ENCODE data around the gene FTSJ3.
"Not testable (repeated sequence)": the region's sequence is repeated elsewhere in the genome, so short reads cannot be mapped to it uniquely, and the experiment has no call there.

FTSJ3 gene

DNA sequence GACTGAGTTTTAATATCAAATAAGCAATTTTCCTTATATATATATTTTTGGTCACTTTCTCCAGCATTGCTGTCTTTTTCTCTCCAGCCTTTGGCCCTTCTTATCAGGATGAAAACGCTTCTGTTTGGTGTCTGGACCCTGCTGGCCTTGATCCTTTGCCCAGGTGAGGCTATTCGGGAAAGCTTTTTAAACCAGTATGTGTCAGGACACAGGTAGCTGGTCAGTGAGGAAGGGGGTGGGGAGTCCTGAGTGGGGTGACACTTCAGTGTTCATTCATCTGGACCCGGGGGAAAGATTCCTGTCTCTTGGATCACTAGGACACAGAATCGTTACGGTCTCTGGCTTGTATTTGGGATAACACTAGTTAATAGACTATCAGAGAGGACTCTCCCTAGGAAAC lies 27.2 kb upstream of the FTSJ3 start:
- Histone ChIP-seq H3K9me3 (ENCODE audit: insufficient read depth, low read depth, low read length) (no peaks in the 10 kb centered on the region), H3K27ac (ENCODE audit: low read length) (no peak overlapping the region), H3K36me3 (ENCODE audit: insufficient read depth, low read depth, low read length) (no peaks in the 10 kb centered on the region), H3K27me3 (ENCODE audit: insufficient read depth, low read length) (peaks cover 11% of the 10 kb centered on the region), H3K4me3 (ENCODE audit: low read length) (no peak overlapping the region), H3K4me1 (ENCODE audit: insufficient read depth, low read length) (no peaks in the 10 kb centered on the region), H3K9ac (ENCODE audit: low read depth, low read length) (no peak overlapping the region)

DNA sequence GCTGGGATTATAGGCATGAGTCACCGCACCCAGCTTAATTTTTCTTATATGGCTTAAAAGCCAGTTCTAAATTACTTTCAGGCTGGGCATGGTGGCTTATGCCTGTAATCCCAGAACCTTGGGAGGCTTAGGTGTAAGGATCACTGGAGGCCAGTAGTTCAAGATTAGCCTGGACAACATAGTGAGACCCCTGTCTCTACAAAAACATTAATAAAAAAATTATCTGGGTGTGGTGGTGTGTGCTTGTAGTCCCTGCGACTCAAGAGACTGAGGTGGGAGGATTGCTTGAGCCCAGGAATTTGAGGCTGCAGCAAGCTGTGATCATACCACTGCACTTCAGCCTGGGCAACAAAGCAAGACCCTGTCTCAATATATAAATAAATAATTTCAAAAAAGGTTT lies 25.8 kb upstream of the FTSJ3 start:
- H3K4me3 ChIP-seq (ENCODE audit: low read length) = no peak overlapping the region
- peaks cover 2% of the 10 kb centered on the region; the same call in 1 of the 2 replicates for H3K9me3 ChIP-seq (ENCODE audit: insufficient read depth, low read depth, low read length)
- no peak overlapping the region for H3K27ac ChIP-seq (ENCODE audit: low read length)
- peaks cover 16% of the 10 kb centered on the region for H3K27me3 ChIP-seq (ENCODE audit: insufficient read depth, low read length)
- no peaks in the 10 kb centered on the region for H3K36me3 ChIP-seq (ENCODE audit: insufficient read depth, low read depth, low read length)
- H3K9ac ChIP-seq (ENCODE audit: low read depth, low read length) = no peak overlapping the region
- H3K4me1 ChIP-seq (ENCODE audit: insufficient read depth, low read length) = no peaks in the 10 kb centered on the region

- peaks cover 7% of the 10 kb centered on the region; the same call in 1 of the 2 replicates for H3K9me3 ChIP-seq (ENCODE audit: insufficient read depth, low read depth, low read length)
- H3K36me3 ChIP-seq (ENCODE audit: insufficient read depth, low read depth, low read length) = no peaks in the 10 kb centered on the region
- no peak overlapping the region for H3K4me3 ChIP-seq (ENCODE audit: low read length)
- no peaks in the 10 kb centered on the region for H3K4me1 ChIP-seq (ENCODE audit: insufficient read depth, low read length)
- H3K27me3 ChIP-seq (ENCODE audit: insufficient read depth, low read length) = peaks cover 44% of the 10 kb centered on the region
- no peak overlapping the region for H3K27ac ChIP-seq (ENCODE audit: low read length)
- no peak overlapping the region for H3K9ac ChIP-seq (ENCODE audit: low read depth, low read length)
Observed at GRCh38 chr17:63850401-63850800, 22.9 kb upstream of the FTSJ3 start.

DNA sequence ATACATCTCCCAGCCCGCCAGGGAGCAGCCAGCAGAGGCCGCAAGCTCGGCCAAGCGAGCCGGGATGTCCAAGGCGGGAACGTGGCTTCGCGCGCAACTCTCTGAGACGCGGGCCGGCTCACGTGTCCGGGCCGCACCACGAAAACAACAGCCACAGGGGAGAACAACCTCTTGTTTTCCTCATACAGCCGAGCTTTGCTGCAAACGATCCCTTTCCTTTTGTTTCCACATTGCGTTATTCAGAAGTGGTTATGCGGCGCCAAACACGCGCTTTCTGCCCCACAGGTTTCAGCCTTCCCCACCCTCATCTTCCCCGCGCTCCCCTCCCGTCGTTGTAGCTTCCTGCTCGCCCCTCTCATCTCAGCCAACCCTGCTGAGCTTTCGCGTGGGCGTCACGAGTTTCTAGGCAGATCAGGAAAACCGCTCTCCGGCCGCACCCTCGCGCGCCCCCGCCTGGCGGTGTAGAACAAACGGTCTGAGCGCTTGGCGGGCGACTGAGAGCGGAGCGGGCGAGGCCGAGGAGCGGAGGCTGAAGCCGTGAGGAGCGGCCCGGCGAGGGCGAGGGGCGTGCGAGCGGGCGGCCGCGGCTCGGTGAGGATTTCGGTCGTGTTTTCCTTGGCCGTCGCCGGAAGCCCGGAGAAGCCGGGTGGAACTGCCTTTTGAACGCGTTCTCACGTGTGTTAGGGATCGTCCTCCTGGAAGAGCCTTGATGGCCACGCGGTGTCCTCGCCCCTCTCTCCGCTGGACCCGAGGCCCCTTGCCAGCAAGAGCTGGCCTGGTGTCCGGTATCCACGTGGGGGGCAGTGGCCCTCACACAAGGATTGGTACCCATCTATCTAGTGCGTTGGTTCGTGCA lies 21.6 kb upstream of the FTSJ3 start:
- Histone ChIP-seq H3K27ac (ENCODE audit: low read length) (no peak overlapping the region), H3K4me3 (ENCODE audit: low read length) (peak overlapping the region; percentile 49; the same call in 1 of the 2 replicates), H3K36me3 (ENCODE audit: insufficient read depth, low read depth, low read length) (no peaks in the 10 kb centered on the region), H3K9ac (ENCODE audit: low read depth, low read length) (peak overlapping the region; percentile 86), H3K9me3 (ENCODE audit: insufficient read depth, low read depth, low read length) (peaks cover 7% of the 10 kb centered on the region; the same call in 1 of the 2 replicates), H3K27me3 (ENCODE audit: insufficient read depth, low read length) (peaks cover 48% of the 10 kb centered on the region), H3K4me1 (ENCODE audit: insufficient read depth, low read length) (no peaks in the 10 kb centered on the region)

GRCh38 chr17:63847525-63848249 lies 20.2 kb upstream of the FTSJ3 start:
- H3K4me1 ChIP-seq (ENCODE audit: insufficient read depth, low read length) = no peaks in the 10 kb centered on the region
- H3K27me3 ChIP-seq (ENCODE audit: insufficient read depth, low read length) = peaks cover 48% of the 10 kb centered on the region
- no peak overlapping the region for H3K9ac ChIP-seq (ENCODE audit: low read depth, low read length)
- H3K4me3 ChIP-seq (ENCODE audit: low read length) = no peak overlapping the region
- no peak overlapping the region for H3K27ac ChIP-seq (ENCODE audit: low read length)
- H3K36me3 ChIP-seq (ENCODE audit: insufficient read depth, low read depth, low read length) = no peaks in the 10 kb centered on the region
- H3K9me3 ChIP-seq (ENCODE audit: insufficient read depth, low read depth, low read length) = peaks cover 7% of the 10 kb centered on the region; the same call in 1 of the 2 replicates

- peaks cover 9% of the 10 kb centered on the region for H3K4me1 ChIP-seq (ENCODE audit: insufficient read depth, low read length)
- no peaks in the 10 kb centered on the region for H3K36me3 ChIP-seq (ENCODE audit: insufficient read depth, low read depth, low read length)
- no peak overlapping the region for H3K4me3 ChIP-seq (ENCODE audit: low read length)
- H3K9me3 ChIP-seq (ENCODE audit: insufficient read depth, low read depth, low read length) = peaks cover 7% of the 10 kb centered on the region; the same call in 1 of the 2 replicates
- H3K27ac ChIP-seq (ENCODE audit: low read length) = no peak overlapping the region
- peaks cover 48% of the 10 kb centered on the region for H3K27me3 ChIP-seq (ENCODE audit: insufficient read depth, low read length)
- no peak overlapping the region for H3K9ac ChIP-seq (ENCODE audit: low read depth, low read length)
Observed at GRCh38 chr17:63845509-63845908, 18.0 kb upstream of the FTSJ3 start.

DNA sequence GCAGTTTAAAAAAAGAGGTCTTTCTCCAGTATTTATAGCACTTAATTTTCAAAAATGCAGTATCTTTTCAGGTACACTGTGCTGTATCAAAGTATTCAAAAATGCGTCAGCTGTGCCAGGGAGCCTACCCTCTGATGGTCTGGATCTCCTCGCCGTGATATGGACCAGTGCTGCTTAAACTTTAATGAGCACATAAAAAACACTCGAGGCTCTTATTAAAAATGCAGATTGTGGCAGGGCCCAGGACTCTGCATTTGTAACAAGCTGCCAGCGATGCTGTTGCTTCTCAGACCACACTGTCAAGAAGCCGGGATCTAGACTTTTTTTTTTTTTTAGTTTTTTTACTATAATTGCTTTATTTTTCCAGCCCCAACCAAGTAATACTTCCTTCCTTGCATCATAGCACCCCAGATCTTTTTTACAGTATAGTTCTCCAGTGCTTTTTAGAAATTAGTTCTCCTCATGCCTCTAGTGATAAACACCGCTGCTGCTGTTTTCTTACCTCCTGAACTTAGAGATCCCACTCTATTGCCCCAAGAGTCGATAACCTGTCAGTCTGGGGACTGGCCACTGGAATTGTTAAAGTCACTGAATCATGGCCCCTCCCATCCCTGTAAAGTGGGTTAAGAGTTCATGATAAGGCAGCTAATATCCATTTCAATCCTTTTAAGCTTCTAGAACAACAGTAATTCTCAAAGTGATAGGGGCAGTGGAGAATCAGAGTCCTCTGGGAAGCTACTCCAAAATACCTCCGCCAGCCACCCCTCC lies 16.6 kb upstream of the FTSJ3 start:
- peaks cover 13% of the 10 kb centered on the region for H3K4me1 ChIP-seq (ENCODE audit: insufficient read depth, low read length)
- peaks cover 40% of the 10 kb centered on the region for H3K27me3 ChIP-seq (ENCODE audit: insufficient read depth, low read length)
- H3K36me3 ChIP-seq (ENCODE audit: insufficient read depth, low read depth, low read length) = no peaks in the 10 kb centered on the region
- H3K9me3 ChIP-seq (ENCODE audit: insufficient read depth, low read depth, low read length) = peaks cover 7% of the 10 kb centered on the region; the same call in 1 of the 2 replicates
- no peak overlapping the region for H3K9ac ChIP-seq (ENCODE audit: low read depth, low read length)
- H3K27ac ChIP-seq (ENCODE audit: low read length) = no peak overlapping the region
- H3K4me3 ChIP-seq (ENCODE audit: low read length) = 0 out of 2 replicates have a peak overlapping the region, but pooled peaks have one; percentile 83

GRCh38 chr17:63843387-63843888 lies 16.0 kb upstream of the FTSJ3 start:
- not testable (repeated sequence) for H3K27ac ChIP-seq (ENCODE audit: low read length); H3K36me3 ChIP-seq (ENCODE audit: insufficient read depth, low read depth, low read length); H3K9me3 ChIP-seq (ENCODE audit: insufficient read depth, low read depth, low read length)
- Histone ChIP-seq H3K9ac (ENCODE audit: low read depth, low read length) (peak overlapping the region; percentile 59; the same call in 1 of the 2 replicates), H3K4me3 (ENCODE audit: low read length) (peak overlapping the region; percentile 83), H3K4me1 (ENCODE audit: insufficient read depth, low read length) (peaks cover 20% of the 10 kb centered on the region), H3K27me3 (ENCODE audit: insufficient read depth, low read length) (peaks cover 34% of the 10 kb centered on the region)

- Histone ChIP-seq H3K4me3 (ENCODE audit: low read length) (peak within 1 kb of the TSS; percentile 96), H3K9ac (ENCODE audit: low read depth, low read length) (peak within 1 kb of the TSS; percentile 90), H3K27ac (ENCODE audit: low read length) (no peak within 1 kb of the TSS), H3K27me3 (ENCODE audit: insufficient read depth, low read length) (peaks cover 27% of the 10 kb centered on the region), H3K9me3 (ENCODE audit: insufficient read depth, low read depth, low read length) (no peaks in the 10 kb centered on the region), H3K4me1 (ENCODE audit: insufficient read depth, low read length) (peaks cover 25% of the 10 kb centered on the region), H3K36me3 (ENCODE audit: insufficient read depth, low read depth, low read length) (no peaks in the 10 kb centered on the region)
Observed at GRCh38 chr17:63842540-63843386, 15.3 kb upstream of the FTSJ3 start, which contains the start of gene SMARCD2. TSS of gene SMARCD2 (minus strand) at chr17:63842685. CDS start at chr17:63842674, 11 bp downstream.

GRCh38 chr17:63842173-63842539 lies 14.7 kb upstream of the FTSJ3 start:
- Histone ChIP-seq H3K27me3 (ENCODE audit: insufficient read depth, low read length) (peaks cover 21% of the 10 kb centered on the region), H3K9ac (ENCODE audit: low read depth, low read length) (peak overlapping the region; percentile 90), H3K36me3 (ENCODE audit: insufficient read depth, low read depth, low read length) (no peaks in the 10 kb centered on the region), H3K4me1 (ENCODE audit: insufficient read depth, low read length) (peaks cover 25% of the 10 kb centered on the region), H3K9me3 (ENCODE audit: insufficient read depth, low read depth, low read length) (no peaks in the 10 kb centered on the region), H3K27ac (ENCODE audit: low read length) (no peak overlapping the region), H3K4me3 (ENCODE audit: low read length) (peak overlapping the region; percentile 96)

Measured in iPS-20b (cell line).